Measurements from ENCODE around the gene PLEKHG4B.

The PLEKHG4B gene

DNA sequence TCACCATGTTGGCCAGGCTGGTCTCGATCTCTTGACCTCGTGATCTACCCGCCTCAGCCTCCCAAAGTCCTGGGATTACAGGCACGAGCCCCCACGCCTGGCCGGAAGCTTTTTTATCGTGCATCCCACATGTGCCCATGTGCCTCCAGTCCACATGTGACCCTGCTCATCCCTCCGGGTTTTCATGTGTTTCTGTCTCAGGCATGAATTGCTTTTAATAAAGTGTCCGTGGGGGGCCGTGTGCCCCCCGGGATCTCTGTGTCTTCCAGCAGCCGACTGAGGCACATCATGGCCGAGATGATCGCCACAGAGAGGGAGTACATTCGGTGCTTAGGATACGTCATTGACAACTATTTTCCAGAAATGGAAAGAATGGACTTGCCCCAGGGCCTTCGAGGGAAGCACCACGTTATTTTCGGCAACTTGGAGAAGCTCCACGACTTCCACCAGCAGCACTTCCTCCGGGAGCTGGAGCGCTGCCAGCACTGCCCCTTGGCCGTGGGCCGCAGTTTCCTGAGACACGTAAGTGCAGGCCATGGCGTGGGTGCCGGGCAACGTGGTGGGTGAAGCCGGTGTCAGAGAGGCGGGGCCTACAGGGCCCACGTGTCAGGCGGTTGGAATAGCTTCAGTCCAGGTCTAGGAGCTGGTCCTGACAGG, 77.2 kb downstream of the PLEKHG4B start:
- DNase-seq (ENCODE audit: low read depth in 3 of 3) = no peak

DNA sequence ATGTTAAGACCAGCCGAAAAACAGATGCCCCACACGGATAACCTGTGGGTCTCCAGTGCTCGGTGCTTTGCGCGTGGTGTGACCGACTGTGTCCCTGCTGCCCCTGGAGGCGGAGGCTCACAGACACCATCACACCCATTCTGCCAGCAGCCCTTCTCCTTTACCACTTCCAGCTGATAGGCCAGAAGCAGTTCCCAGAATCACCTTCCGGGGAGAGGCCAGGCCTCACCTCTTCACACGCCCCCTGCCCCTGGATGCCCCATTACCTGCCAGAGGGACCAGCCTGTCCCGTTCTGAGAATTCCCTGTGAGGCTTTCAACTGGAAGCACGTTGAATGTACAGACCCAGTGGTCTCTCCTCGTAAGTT, 77.7 kb downstream of the PLEKHG4B start:
- no peak for DNase-seq (ENCODE audit: low read depth in 3 of 3)

DNA sequence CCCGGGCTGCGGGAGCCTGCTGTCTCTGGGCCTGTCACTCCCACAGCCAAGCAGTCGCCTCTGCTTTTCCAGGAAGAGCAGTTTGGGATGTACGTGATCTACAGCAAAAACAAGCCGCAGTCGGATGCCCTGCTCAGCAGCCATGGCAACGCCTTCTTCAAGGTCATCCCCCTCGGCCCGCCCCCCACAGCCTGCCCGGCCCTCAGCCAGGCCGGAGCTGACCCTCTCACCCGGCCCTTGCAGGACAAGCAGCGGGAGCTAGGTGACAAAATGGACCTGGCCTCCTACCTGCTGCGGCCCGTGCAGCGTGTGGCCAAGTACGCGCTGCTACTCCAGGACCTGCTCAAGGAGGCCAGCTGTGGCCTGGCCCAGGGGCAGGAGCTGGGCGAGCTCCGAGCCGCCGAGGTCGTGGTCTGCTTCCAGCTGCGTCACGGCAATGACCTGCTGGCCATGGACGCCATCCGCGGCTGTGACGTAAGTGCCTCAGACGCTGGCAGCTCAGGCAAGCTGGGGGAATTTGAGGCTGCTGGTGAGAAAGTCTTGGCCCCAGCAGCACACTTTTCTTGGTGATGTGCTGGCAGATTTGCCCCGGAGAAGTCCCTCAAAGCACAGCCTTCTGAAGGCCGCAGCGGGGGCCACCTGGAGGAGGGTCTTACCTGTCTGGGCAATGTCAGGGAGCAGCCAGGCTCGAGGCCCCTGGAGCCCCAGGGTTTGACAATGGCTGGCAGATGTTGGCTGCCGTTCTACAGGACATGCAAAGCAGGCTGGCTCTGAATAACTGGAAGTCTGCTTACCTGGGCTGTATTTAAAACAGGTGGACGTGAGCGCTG, 79.2 kb downstream of the PLEKHG4B start:
- DNase-seq (ENCODE audit: low read depth in 3 of 3) = no peak

DNA sequence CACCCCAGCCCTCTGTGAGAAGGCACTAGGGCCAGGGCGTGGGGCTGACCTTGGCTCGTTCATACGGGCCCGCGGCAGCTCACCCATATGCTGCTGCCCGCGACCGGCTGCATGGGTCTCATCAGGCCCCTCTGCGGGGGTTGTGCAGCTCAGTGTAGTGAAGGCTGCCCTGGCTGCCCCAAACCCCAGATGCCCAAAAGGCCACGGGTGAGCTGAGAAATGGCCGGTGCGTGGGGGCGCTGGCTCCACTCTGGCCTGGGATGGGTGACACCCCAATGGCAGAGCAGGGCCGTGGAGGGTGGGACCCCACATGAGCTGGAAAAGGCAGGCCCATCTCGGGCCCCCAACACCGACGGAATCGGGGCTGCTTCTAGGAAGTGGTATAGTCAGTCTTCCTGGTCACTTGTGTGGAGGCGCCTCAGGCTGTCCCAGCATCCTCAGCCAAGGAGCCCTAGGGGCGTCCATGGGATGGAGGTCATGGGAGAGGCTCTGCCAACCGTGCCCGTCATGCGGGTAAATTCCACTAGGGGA, 79.9 kb downstream of the PLEKHG4B start:
- no peak for DNase-seq (ENCODE audit: low read depth in 3 of 3)

DNA sequence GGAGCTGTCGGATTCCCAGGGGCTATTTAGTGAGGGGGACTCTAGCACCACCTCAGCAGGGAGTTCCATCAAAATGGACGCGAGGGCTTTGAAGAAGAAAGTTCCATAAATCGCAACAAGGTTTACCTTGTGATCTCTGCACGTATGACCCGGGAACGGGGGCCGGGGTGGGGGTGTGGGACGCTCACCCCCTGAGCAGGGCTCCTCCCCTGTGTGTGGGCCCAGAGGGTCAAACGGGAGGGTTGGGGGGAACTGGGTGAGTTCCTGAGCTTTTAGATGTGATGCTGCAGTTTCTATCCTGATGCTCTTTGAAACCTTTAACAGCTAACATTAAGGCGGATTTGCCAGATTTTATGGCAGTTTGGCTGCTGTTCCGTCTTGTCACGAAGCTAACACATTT, 80.5 kb downstream of the PLEKHG4B start:
- no peak for DNase-seq (ENCODE audit: low read depth in 3 of 3)

DNA sequence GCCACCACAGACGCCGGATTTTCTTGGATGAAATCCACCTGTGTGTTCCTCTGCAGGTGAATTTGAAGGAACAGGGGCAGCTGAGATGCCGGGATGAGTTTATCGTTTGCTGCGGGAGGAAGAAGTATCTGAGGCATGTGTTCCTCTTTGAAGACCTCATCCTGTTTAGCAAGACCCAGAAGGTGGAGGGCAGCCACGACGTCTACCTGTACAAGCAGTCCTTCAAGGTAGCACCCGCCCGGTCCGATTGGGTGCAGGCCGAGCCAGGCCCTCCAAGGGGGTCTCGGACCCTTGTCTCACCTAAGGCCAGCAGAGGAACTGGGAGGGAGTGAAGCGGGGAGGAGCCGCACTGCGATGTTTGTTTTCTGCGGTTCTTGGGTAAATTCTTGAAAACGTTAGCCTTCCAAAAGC, 80.9 kb downstream of the PLEKHG4B start:
- no peak for DNase-seq (ENCODE audit: low read depth in 3 of 3)

DNA sequence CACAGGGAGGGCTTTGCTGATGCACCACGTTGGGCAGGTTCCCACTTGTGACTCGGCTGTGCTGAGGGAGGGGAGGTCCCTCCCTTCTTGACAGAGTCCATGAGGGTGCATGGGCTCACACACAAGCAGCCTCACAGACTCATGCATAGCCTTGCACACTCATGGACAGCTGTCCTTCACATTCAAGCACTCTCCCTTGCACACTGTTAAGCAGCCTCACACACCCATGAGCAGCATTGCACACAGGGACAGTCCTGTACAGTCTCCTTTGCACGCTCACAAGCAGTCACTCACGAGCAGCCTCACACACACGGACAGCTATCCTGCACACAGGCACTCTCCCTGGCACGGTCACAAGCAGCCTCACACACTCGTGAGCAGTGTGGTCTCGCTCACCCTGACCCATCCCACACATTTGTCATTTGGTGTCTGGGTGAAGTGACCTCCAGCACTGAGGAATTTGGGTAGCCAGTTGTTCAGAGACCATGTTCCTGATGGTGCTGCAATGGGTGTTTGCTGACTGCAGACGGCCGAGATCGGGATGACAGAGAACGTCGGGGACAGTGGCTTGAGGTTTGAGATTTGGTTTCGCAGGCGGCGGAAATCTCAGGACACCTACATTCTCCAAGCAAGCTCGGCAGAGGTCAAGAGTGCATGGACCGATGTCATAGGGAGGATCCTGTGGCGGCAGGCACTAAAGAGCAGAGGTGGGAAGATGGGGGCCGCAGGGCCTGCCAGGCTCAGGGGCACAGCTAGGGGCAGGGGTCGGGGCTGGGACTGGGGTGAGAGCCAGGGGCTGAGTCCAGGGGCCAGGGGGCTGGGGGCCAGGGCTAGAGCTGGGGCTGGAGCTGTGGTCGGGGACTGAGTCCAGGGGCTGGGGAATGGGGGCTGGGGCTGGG, 81.7 kb downstream of the PLEKHG4B start:
- no peak for DNase-seq (ENCODE audit: low read depth in 3 of 3)

DNA sequence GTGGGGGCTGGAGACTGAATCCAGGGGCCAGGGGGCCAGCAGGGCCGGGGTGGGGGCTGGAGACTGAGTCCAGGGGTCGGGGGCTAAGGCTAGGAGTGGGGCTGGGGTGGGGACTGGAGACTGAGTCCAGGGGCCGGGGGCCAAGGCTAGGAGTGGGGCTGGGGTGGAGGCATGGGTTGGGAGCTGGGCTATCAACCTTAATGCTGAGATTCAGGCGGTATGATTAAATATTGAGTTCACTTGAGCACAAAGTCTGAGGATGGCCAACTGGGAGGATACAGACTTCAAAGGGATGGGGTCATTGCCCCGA, 82.3 kb downstream of the PLEKHG4B start:
- DNase-seq (ENCODE audit: low read depth in 3 of 3) = no peak

DNA sequence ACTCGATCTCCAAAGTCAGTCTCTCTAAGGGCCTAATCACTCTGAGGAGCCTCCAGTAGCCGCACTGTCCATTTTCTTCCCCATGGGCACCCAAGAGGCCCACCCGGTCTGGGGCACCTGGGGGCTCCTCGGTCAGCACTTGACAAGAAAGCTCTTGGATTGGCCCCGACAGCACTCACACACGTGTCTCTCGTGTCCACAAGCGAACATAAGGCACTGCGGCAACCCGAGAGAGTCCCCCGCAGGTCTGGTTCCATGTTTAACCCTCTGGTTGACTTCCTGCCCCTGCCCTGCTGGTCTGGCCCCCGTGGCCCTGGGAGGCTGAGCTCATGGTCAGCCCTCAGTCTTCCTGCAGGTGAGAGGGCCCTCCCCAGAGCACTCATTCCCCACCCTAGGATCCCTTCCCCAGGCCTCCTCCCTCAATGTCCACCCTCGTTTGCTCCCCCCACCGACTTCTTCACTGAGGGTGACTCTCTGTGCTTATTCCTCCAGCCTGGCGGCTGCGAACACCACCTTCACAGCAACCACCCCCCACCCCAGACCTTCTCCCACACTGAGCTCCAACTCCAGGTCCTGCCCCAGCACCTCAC, 83.0 kb downstream of the PLEKHG4B start:
- DNase-seq (ENCODE audit: low read depth in 3 of 3) = no peak

DNA sequence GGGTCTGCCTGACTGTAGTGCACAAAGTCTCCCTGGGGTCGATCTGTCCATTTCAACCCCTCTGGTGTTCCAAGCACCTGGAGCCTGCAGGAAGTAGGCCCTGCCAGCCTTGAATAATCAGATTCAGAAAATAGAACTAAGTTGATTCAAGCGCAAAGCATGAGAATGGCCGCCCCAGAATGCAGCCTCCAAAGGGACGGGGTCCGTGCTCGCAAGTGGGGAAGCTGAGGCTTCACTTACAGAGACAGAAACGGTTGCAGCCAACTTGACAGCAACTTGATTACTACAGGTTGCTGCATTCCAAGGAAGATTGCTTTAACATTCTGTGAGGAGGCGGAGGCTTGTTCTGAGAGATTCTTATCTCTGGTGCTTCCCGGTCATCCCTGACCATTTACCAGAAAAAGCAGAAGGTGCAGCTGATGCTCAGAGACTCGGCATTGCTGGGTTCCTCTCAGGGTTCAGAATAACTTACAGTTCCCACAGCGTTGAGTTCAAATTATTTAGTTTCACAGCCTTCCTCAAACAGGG, 84.4 kb downstream of the PLEKHG4B start:
- DNase-seq (ENCODE audit: low read depth in 3 of 3) = no peak

DNA sequence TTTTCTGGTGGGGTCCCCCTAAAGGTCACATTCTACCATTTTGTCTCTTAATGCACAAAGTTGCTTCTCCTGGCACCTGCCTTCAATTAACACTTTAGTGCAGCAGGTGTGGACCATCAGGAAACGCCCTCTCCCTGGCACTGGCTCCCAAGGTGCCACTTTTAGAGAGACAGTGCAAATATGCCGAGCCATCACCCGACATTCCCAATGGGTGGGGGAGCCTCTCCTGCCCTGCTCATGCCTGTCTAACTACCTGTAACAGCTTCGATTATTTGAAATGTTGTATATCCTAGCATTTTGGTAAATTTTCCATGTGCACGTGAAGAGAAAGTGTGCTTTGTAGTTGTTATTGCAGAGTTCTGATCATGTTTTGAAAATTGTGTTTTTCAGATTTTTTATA, 86.1 kb downstream of the PLEKHG4B start:
- no peak for DNase-seq (ENCODE audit: low read depth in 3 of 3)

DNA sequence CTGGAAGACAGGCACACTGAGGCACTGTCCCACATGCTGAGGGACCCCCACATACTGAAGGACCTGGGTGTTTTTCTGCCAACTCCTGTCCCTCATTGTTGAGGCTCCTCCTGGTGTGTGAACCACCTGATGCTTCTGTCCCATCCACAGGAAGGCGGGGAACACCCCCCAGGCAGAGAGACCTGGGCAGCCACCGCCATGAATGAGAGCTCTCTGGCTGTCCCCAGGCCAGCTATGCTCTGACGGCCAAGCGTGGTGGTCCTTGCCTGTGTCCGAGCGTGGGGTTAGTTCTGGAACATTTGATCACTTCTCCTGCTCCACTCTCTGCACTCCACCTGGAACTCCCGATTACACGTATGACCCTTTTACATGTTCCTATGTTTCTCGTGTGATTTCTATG, 87.4 kb downstream of the PLEKHG4B start:
- DNase-seq (ENCODE audit: low read depth in 3 of 3) = no peak

DNA sequence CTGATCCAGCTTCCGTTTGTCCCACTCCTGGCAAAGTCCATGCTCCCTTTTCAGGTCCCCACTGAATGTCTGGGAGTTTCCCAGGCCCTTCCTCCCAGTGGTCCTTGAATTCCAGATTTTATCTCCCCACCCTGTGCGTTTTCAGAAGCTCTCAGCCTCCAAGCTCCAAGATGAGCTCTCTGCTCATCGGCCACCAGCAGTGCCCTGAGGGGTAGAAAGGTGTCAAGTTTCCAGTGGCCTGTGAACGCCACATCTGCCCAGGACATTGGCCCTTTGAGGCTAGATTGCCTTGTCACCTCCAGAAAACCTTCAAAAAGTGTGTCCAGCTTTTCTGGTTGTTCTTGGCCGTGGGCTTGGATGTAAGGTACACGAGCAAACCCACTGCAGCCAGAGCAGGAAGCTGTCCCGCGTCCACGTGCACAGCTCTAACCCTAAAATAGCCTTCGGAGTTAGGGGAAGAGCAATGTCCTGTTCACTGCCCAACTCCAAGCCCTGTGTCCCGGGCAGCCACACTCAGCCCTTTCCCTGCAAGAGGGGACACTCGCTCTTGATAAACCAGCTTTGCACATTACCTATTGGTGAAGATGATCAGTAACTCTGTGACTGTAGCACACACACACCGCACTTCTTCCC, 88.4 kb downstream of the PLEKHG4B start:
- no peak for DNase-seq (ENCODE audit: low read depth in 3 of 3)

DNA sequence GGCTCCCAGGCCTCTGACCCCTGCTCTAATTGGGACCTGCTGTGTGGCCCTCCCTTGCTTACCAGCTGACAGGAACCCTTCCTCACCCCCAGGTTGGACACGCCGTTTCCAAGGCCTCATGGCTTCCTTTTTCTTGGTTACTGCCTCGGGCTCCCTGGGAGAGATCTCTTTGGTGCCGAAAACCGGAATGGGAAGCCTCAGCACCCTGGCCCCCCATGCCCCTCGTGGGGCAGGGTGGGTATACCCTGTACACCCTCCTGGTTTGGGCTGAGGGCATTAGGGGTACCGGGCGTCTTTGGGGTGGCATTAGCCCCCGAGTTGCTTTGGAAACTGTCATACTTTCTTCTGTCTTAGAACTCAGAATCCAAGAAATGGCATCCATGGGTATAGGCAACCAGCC, 89.2 kb downstream of the PLEKHG4B start:
- no peak for DNase-seq (ENCODE audit: low read depth in 3 of 3)

DNA sequence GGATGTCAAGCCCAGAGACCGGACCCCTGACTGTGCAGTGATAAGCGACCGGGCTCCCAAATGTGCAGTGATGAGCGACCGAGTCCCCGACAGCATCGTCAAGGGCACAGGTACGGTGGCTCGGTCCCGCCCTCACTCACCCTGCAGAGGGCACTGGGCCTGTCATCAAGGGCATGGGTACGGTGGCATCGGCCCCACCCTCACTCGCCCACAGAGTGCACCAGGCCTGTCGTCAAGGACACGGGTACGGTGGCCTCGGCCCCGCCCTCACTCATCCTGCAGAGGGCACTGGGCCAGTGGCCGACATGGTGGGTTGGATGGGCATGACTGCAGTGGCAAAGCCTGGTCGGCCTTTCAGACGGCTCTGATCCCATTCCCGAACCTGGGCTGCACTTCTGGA, 89.6 kb downstream of the PLEKHG4B start:
- DNase-seq (ENCODE audit: low read depth in 3 of 3) = no peak

DNA sequence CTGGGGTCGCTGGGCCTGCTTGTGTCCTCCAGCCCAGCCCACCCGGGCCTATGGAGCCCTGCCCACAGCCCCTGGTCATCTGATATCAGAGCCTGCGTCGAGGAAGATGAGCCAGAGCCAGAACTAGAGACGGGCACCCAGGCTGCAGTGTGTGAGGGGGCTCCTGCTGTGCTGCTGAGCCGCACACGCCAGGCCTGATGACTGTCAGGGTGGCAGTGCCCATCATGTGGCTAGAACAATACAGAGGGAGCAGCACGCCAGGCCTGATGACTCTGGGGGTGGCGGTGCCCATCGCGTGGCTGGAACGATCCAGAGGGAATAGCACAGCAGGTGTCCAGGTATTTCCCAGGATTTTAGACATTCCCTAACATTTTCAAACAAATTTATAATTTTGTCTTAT, 90.2 kb downstream of the PLEKHG4B start:
- no peak for DNase-seq (ENCODE audit: low read depth in 3 of 3)

DNA sequence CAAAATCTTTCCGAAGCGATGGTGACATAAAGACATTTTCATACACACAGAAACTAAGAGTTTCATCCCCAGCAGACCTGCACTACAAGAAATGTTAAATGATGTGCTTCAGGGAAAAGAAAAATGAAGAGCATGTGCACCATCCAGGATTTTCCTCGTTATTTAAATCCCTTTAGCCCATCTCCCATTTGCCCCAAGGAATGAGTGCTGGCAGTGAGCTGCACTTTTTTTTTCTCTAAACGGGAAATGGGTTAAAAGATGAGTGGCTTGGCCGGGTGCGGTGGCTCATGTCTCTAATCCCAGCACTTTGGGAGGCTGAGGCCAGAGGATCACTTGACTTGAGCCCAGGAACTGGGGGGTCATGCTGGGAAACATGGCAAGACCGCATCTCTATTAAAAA, 92.5 kb downstream of the PLEKHG4B start:
- DNase-seq (ENCODE audit: low read depth in 3 of 3) = no peak

DNA sequence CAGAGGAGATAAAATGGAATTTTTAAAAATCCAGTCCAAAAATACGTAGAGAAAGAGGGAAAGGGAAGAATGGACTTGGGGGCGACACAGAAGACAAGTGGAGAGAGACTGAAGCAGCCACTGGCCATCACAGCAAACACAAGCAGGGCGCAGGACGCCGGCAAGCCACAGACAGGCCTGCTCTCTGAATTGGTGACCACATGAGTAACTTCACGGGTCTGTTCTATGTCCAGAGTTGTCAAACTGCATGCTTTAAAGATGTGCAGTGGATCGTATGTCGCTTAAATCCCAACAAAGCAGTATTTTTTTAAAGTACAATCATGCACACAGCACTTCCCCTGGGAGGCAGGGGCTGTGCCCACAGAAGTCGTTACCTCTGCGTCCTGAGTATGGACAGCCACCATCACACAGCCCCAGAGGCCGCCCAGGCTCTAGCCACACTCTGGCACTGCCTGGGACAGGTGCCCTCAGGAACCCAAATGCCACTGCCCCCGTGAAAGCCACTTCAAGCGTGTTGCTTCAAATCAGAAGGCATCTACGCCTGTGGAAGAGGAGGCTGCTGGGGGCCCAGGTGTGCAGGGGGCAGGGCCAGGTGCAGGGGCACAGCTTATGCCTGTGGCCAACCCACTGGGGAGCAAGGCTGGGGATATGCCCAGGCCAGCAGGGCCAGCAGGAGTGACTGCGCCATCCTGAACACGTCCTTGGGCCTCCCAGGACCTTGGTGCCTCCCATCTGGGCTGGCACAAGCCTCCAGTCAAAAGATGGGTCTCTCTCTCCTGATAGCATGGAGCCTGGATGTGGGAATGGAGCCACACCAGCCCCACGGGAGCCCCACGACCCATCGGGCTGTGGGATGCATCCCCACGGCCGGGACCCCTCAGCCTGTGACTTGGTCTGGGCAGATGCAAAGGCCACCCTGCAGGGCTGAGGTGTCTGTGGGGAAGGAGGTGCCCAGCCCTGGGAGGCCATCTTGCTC, 93.4 kb downstream of the PLEKHG4B start:
- DNase-seq (ENCODE audit: low read depth in 3 of 3) = no peak

DNA sequence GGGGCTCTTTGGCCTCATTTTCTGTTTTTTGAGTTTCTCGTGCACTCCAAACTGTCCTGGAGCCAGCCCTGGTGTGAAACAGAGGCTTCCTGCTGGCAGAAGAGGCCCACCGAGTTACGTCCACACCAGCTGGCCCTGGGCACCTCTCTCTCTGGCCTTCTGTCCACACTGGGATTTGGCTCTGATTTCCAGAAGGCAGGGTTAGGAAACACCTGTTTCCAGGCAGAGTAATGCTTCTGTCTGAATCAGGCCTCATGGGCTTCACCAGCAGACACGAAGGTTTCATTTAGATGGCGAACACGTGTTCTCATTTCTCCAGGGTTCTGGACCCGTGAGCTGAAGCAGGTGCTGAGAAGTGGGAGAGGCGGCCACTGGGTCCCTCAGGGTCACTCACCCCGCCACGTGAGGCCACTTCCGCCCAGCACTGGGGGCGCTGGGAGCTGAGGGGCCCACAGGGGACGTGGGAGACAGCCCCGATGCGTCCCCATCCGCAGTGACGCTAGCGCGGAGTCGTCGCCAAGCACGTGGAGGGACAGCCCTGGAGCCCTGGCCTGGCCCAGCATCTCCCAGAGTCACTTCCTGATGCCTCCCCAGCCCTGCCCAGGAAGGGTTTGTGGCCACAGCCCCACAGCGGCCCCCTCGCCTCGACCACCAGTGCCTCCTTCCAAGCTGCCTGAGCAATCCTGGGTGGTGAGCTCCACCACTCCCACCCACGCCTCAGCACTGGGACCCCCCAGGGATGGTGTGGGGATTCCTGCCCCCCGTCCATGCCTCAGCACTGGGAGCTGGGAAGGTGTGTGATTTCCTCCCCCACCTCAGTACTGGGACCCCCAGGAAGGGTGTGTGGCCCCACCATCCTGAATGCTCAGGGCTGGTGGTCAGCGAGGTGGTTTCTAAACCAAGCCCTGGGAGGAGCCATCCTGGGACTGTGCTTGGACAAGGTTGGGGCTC, 94.4 kb downstream of the PLEKHG4B start:
- no peak for DNase-seq (ENCODE audit: low read depth in 3 of 3)
